HepG2 (cell line): Measurements from ENCODE around the gene SCMH1. TPM values are rescaled to one million over a fixed set of nuclear protein-coding genes. Genes with fewer than 3 reads are reported as not detected.

ENCODE experiments used
- ATAC-seq: fragments of 200-7000 bp; cut with Tn5 transposase; 3 replicates; pipeline ENCODE4 v1.9.1; 2020; ENCODE audit warnings: mild to moderate bottlenecking, moderate library complexity
- BruUV-seq: library from RNA; stranded (reverse); fragments of 400-500 nt; replicated peaks from 2 replicates; lab custom pipeline; 2021; lab: Mats Ljungman, UMichigan
- CTCF ChIA-PET: fragments of 300-600 bp; formaldehyde crosslinking; extraction: SDS; loops from one replicate; lab custom pipeline; 2021; ENCODE audit warnings: low total read pairs, inconsistent platforms, low intra/inter-chr PET ratio; lab: Yijun Ruan, JAX
- POLR2A ChIA-PET: fragments of 350-600 bp; sonication (Branson Sonifier 250); formaldehyde crosslinking; loops from one replicate; lab custom pipeline; 2020; ENCODE audit warnings: antibody characterized with exemption, inconsistent platforms; lab: Yijun Ruan, JAX
- DNase-seq: peaks from one replicate; pipeline ENCODE4 v3.0.0-alpha.2; 2015; ENCODE audit warnings: low spot score
- FAIRE-seq: peaks from 3 replicates; lab custom pipeline; 2011; peaks lifted over from hg19 to GRCh38; lab: Jason Lieb, UNC
- H2AFZ ChIP-seq: one replicate; pipeline ENCODE4 v1.6.1; 2011; ENCODE audit warnings: low read length, inconsistent platforms
- H3K27ac ChIP-seq: fragments of 300-600 bp; 3 replicates; pipeline ENCODE4 v1.8.0; 2011; ENCODE audit warnings: mixed run types, mild to moderate bottlenecking, mixed read lengths, low read length, inconsistent platforms; ENCODE audit not compliant: insufficient read depth; ENCODE audit errors: extremely low read length
- H3K27me3 ChIP-seq, 2 experiments: fragments of 200-600 bp in 1 of 2; 2 replicates in 1 of 2; 3 replicates in 1 of 2; pipeline versions ENCODE4 v1.6.0 to v1.8.0; 2011; ENCODE audit warnings: low read length in 2 of 2, mild to moderate bottlenecking in 2 of 2, moderate library complexity in 2 of 2, inconsistent platforms in 1 of 2; ENCODE audit not compliant: insufficient read depth in 2 of 2, control insufficient read depth in 1 of 2
- H3K36me3 ChIP-seq, 2 experiments: fragments of 200-600 bp in 1 of 2; replicated peaks in 1 of 2; 2 replicates in 1 of 2; 3 replicates in 1 of 2; pipeline versions ENCODE4 v1.5.1 to v1.8.0; 2011; ENCODE audit warnings: low read length in 2 of 2, inconsistent platforms in 1 of 2; ENCODE audit not compliant: insufficient read depth in 2 of 2, control insufficient read depth in 1 of 2
- H3K4me1 ChIP-seq: 2 replicates; pipeline ENCODE4 v1.5.1; 2012; ENCODE audit warnings: low read length, inconsistent platforms; ENCODE audit not compliant: insufficient read depth
- H3K4me2 ChIP-seq: 2 replicates; pipeline ENCODE4 v1.6.0; 2011; ENCODE audit warnings: low read depth, low read length, inconsistent platforms
- H3K4me3 ChIP-seq, 3 experiments: fragments of 200-600 bp in 1 of 3; sonication (generic), shearing (Covaris generic) in 1 of 3; replicated peaks in 1 of 3; 2 replicates each; pipeline ENCODE4 v1.5.1; 2011 to 2016; ENCODE audit warnings: low read length in 3 of 3, inconsistent platforms in 2 of 3, low read depth in 2 of 3, mild to moderate bottlenecking in 2 of 3, control low read depth in 1 of 3, mixed read lengths in 1 of 3; ENCODE audit not compliant: insufficient read depth in 1 of 3
- H3K79me2 ChIP-seq: one replicate; pipeline ENCODE4 v1.6.1; 2011; ENCODE audit warnings: low read length, inconsistent platforms; ENCODE audit not compliant: insufficient read depth
- H3K9ac ChIP-seq: 2 replicates; pipeline ENCODE4 v1.6.0; 2011; ENCODE audit warnings: mild to moderate bottlenecking, low read depth, low read length, inconsistent platforms; ENCODE audit not compliant: insufficient read depth
- H3K9me3 ChIP-seq: 2 replicates; pipeline ENCODE4 v1.5.1; 2012; ENCODE audit warnings: mild to moderate bottlenecking, low read length
- H4K20me1 ChIP-seq: 2 replicates; pipeline ENCODE4 v1.6.0; 2011; ENCODE audit warnings: inconsistent platforms, mild to moderate bottlenecking, low read length, moderate library complexity; ENCODE audit not compliant: insufficient read depth
- AKNA ChIP-seq: sonication (generic); formaldehyde crosslinking; IDR thresholded peaks from 2 replicates; pipeline ENCODE4 v1.4.0; 2020; ENCODE audit warnings: missing genetic modification reagents, borderline replicate concordance
- CENPBD1 ChIP-seq: sonication (generic); formaldehyde crosslinking; IDR thresholded peaks from 2 replicates; pipeline ENCODE4 v1.8.0; 2022; ENCODE audit warnings: missing genetic modification reagents, low read depth, mild to moderate bottlenecking, borderline replicate concordance
- FOXA1 ChIP-seq, 2 experiments: fragments of 450-650 bp in 1 of 2; sonication (generic) in 1 of 2; formaldehyde crosslinking in 1 of 2; IDR thresholded peaks; 2 replicates each; pipeline versions ENCODE4 v1.4.0 to v1.6.1; 2016 to 2020; ENCODE audit warnings: missing genetic modification reagents in 1 of 2
- GPN1 ChIP-seq: sonication (generic); formaldehyde crosslinking; IDR thresholded peaks from 2 replicates; pipeline ENCODE4 v1.5.1; 2020; ENCODE audit warnings: missing genetic modification reagents, borderline replicate concordance
- HMG20A ChIP-seq: IDR thresholded peaks from 2 replicates; pipeline ENCODE4 v1.6.1; 2016; ENCODE audit warnings: borderline replicate concordance
- KDM6A ChIP-seq: IDR thresholded peaks from 2 replicates; pipeline ENCODE4 v1.6.1; 2016; ENCODE audit warnings: low read depth
- NBN ChIP-seq: fragments of 450-650 bp; conservative IDR thresholded peaks from 2 replicates; pipeline ENCODE4 v1.6.1; 2017
- SMARCC2 ChIP-seq: fragments of 450-650 bp; IDR thresholded peaks from 2 replicates; pipeline ENCODE4 v1.6.1; 2017; ENCODE audit warnings: antibody characterized with exemption, mild to moderate bottlenecking
- SPEN ChIP-seq: sonication (generic); formaldehyde crosslinking; IDR thresholded peaks from 2 replicates; pipeline ENCODE4 v1.5.1; 2020; ENCODE audit warnings: low read depth, mild to moderate bottlenecking, missing genetic modification reagents
- TSC22D2 ChIP-seq: sonication (generic); formaldehyde crosslinking; IDR thresholded peaks from 2 replicates; pipeline ENCODE4 v1.5.1; 2020; ENCODE audit warnings: missing genetic modification reagents, mild to moderate bottlenecking, borderline replicate concordance
- ZNF260 ChIP-seq: sonication (generic); formaldehyde crosslinking; IDR thresholded peaks from 2 replicates; pipeline ENCODE4 v1.4.0; 2020; ENCODE audit warnings: missing genetic modification reagents, low read depth, mild to moderate bottlenecking, borderline replicate concordance
- ZNF615 ChIP-seq: sonication (generic); formaldehyde crosslinking; IDR thresholded peaks from 2 replicates; pipeline ENCODE4 v1.5.0; 2020; ENCODE audit warnings: mild to moderate bottlenecking, missing genetic modification reagents, borderline replicate concordance
- ZNF678 ChIP-seq: sonication (generic); formaldehyde crosslinking; IDR thresholded peaks from 2 replicates; pipeline ENCODE4 v1.4.0; 2020; ENCODE audit warnings: mild to moderate bottlenecking, missing genetic modification reagents
- ZNF724P ChIP-seq: sonication (generic); formaldehyde crosslinking; IDR thresholded peaks from 2 replicates; pipeline ENCODE4 v1.8.0; 2022; ENCODE audit warnings: missing genetic modification reagents, borderline replicate concordance
- WGBS: methylation state at CpG from one replicate; pipeline ENCODE4 v1.1.6; 2017; ENCODE audit warnings: low lambda C conversion rate; 5-methylcytosine and 5-hydroxymethylcytosine counted together
- in situ Hi-C: cut with HindIII; loops from 2 replicates; pipeline ENCODE4 v1.10.0; 2017; ENCODE audit warnings: low pct_unique_long_range_greater_than_20kb; ENCODE audit not compliant: extremely low pct_ligation_motif_present
- intact Hi-C: fragments of 100-400 bp; cut with micrococcal nuclease; formaldehyde crosslinking; loops from one replicate; pipeline ENCODE4 v1.10.0; 2022; ENCODE audit not compliant: unreplicated experiment
- polyA plus RNA-seq, 8 experiments: library from polyadenylated mRNA; depleted of rRNA in 3 of 8; stranded (reverse) in 7 of 8; unstranded in 1 of 8; fragments of >200 nt; fragmentation: Illumina TruSeq in 4 of 8; extraction: Trizol in 4 of 8; gene quantifications; 2 replicates each; pipeline versions ENCODE4 v1.2.1 to v1.2.3, GENCODE V29; 2011 to 2016; ENCODE audit warnings: low read depth in 4 of 8, missing spikeins in 1 of 8, mixed read lengths in 1 of 8; ENCODE audit not compliant: insufficient read depth in 1 of 8
- total RNA-seq, 5 experiments: library from RNA; depleted of rRNA; stranded (reverse); fragments of >200 nt; fragmentation: Illumina TruSeq; extraction: Trizol; gene quantifications; 2 replicates each; pipeline ENCODE4 v1.2.3, GENCODE V29; 2016; ENCODE audit warnings: low read depth in 1 of 5

SCMH1 gene
- total and polyA plus RNA-seq, 2 of the 13 experiments (the other 11 are each of a cell fraction or from before 2014, with no cell fraction given) = 41.8 to 52.6 TPM

- TF ChIP-seq ZNF724P (CRISPR knock-in tag) (no peak), TSC22D2 (no peak), HMG20A (CRISPR knock-in tag) (no peak), GPN1 (CRISPR knock-in tag) (no peak), ZNF615 (CRISPR knock-in tag) (no peak), AKNA (CRISPR knock-in tag) (no peak), SMARCC2 (no peak), ZNF678 (CRISPR knock-in tag) (no peak)
Measured at GRCh38 chr1:41053316-41053715, 188.8 kb downstream of the SCMH1 start (continued).

- Histone ChIP-seq H2AFZ (no peak overlapping the region), H3K4me1 (no peaks in the 10 kb centered on the region), H3K9me3 (no peaks in the 10 kb centered on the region), H3K4me3 (no peak overlapping the region), H3K36me3 (peaks cover 17 to 51% of the 10 kb centered on the region in 2 experiments), H3K27me3 (no peaks in the 10 kb centered on the region), H3K4me2 (no peak overlapping the region), H3K27ac (no peak overlapping the region), H4K20me1 (no peaks in the 10 kb centered on the region), H3K9ac (no peak overlapping the region), H3K79me2 (no peaks in the 10 kb centered on the region)
- ATAC-seq (no peak), FAIRE-seq (no peak), DNase-seq (no peak)
- intact Hi-C loops (no loop called here), in situ Hi-C loops (no loop called here)
- ChIA-PET CTCF (no interaction called here), POLR2A (no interaction called here)
- 97% methylated on average over 1 of the region's 1 CpG for WGBS
- no TSS peak for BruUV-seq
- TF ChIP-seq FOXA1 (IDR thresholded peaks at IDR 0.05) (no peak), FOXA1 (CRISPR knock-in tag; IDR thresholded peaks at IDR 0.05) (no peak), SPEN (CRISPR knock-in tag) (no peak), CENPBD1 (no peak), KDM6A (no peak), NBN (no peak), AKNA (CRISPR knock-in tag) (no peak), ZNF260 (CRISPR knock-in tag) (no peak)
Measured at GRCh38 chr1:41051022-41051421, 191.1 kb downstream of the SCMH1 start.
